Activated CD4-positive, alpha-beta memory T cell treated with anti-CD3 and anti-CD28 coated beads for 36 hours (primary cell): ENCODE measurements around the gene TDRD9. TPM values are rescaled to one million over a fixed set of nuclear protein-coding genes. Genes with fewer than 3 reads are reported as not detected.

Experiments
- CTCF ChIA-PET: fragments of 350-600 bp; sonication (Branson Sonifier 250); formaldehyde crosslinking; loops from one replicate; lab custom pipeline; 2021; ENCODE audit warnings: antibody characterized with exemption, inconsistent platforms; lab: Charles Lee
- POLR2A ChIA-PET: fragments of 350-600 bp; sonication (Branson Sonifier 250); formaldehyde crosslinking; loops from one replicate; lab custom pipeline; 2021; ENCODE audit warnings: antibody characterized with exemption; lab: Charles Lee
- DNase-seq: peaks from one replicate; pipeline ENCODE4 v3.0.0-alpha.2; 2020
- H3K27ac Mint-ChIP-seq: one replicate; pipeline ENCODE4 v1.8.0; 2021; ENCODE audit warnings: mixed read lengths
- H3K27me3 Mint-ChIP-seq: one replicate; pipeline ENCODE4 v1.8.0; 2021; ENCODE audit warnings: mixed read lengths
- H3K36me3 Mint-ChIP-seq: one replicate; pipeline ENCODE4 v1.8.0; 2021; ENCODE audit warnings: mixed read lengths
- H3K4me1 Mint-ChIP-seq: one replicate; pipeline ENCODE4 v1.8.0; 2021; ENCODE audit warnings: low read depth, mixed read lengths
- H3K4me3 Mint-ChIP-seq: one replicate; pipeline ENCODE4 v1.8.0; 2021; ENCODE audit warnings: mild to moderate bottlenecking, mixed read lengths
- H3K9me3 Mint-ChIP-seq: one replicate; pipeline ENCODE4 v1.8.0; 2021; ENCODE audit warnings: mixed read lengths
- intact Hi-C: fragments of 100-400 bp; cut with micrococcal nuclease; formaldehyde crosslinking; loops from one replicate; pipeline ENCODE4 v1.15.1; 2023
- total RNA-seq, 2 experiments: library from RNA; stranded (reverse); gene quantifications; one replicate each; pipeline ENCODE4 v1.2.3, GENCODE V29; 2021

The TDRD9 gene
- total RNA-seq, 2 experiments from 2014 or later, result 0.19 to 0.85 TPM

- intact Hi-C loops, result no loop called here
- CTCF ChIA-PET, result no interaction called here
- Mint-ChIP-seq H3K4me1 (peaks cover 7% of the 10 kb centered on the region), H3K27ac (no peak overlapping the region), H3K36me3 (peaks cover 4% of the 10 kb centered on the region), H3K4me3 (no peak overlapping the region), H3K9me3 (peaks cover 15% of the 10 kb centered on the region), H3K27me3 (peaks cover 7% of the 10 kb centered on the region)
- no peak for DNase-seq
- POLR2A ChIA-PET, result interaction anchor here (0.6 kb wide), 1 partner anchor 133 kb away, joined by 3 read pairs; no protein-coding TSS in a partner anchor
Measured at GRCh38 chr14:104072586-104072985, 144.3 kb downstream of the TDRD9 start.

- H3K4me3 Mint-ChIP-seq, result no peak overlapping the region
- peaks cover 4% of the 10 kb centered on the region for H3K36me3 Mint-ChIP-seq
- H3K9me3 Mint-ChIP-seq, result peaks cover 14% of the 10 kb centered on the region
- ChIA-PET CTCF (no interaction called here), POLR2A (no interaction called here)
- peaks cover 17% of the 10 kb centered on the region for H3K4me1 Mint-ChIP-seq
- no peak overlapping the region for H3K27ac Mint-ChIP-seq
- peaks cover 6% of the 10 kb centered on the region for H3K27me3 Mint-ChIP-seq
- DNase-seq, result no peak
- intact Hi-C loops, result no loop called here
Measured at GRCh38 chr14:104073764-104074163, 145.5 kb downstream of the TDRD9 start.

GRCh38 chr14:104075530-104076151 lies 147.4 kb downstream of the TDRD9 start:
- H3K4me1 Mint-ChIP-seq, result peaks cover 18% of the 10 kb centered on the region
- CTCF ChIA-PET, result interaction anchor here (0.7 to 3.0 kb wide), 7 partner anchors 9 to 488 kb away, joined by 3 to 29 read pairs (median 3); no protein-coding TSS in a partner anchor
- intact Hi-C loops, result no loop called here
- POLR2A ChIA-PET, result no interaction called here
- DNase-seq, result no peak
- peaks cover 4% of the 10 kb centered on the region for H3K36me3 Mint-ChIP-seq
- no peak overlapping the region for H3K27ac Mint-ChIP-seq
- H3K9me3 Mint-ChIP-seq, result peaks cover 14% of the 10 kb centered on the region
- no peaks in the 10 kb centered on the region for H3K27me3 Mint-ChIP-seq
- H3K4me3 Mint-ChIP-seq, result no peak overlapping the region

- Mint-ChIP-seq H3K4me3 (no peak overlapping the region), H3K27me3 (no peaks in the 10 kb centered on the region), H3K36me3 (peaks cover 4% of the 10 kb centered on the region), H3K4me1 (peaks cover 18% of the 10 kb centered on the region), H3K27ac (no peak overlapping the region), H3K9me3 (peaks cover 14% of the 10 kb centered on the region)
- ChIA-PET POLR2A (no interaction called here), CTCF (interaction anchor here (0.9 to 3.0 kb wide), 7 partner anchors 8 to 560 kb away, joined by 3 to 29 read pairs (median 7); no protein-coding TSS in a partner anchor)
- intact Hi-C loops, result no loop called here
- peak; percentile 33 for DNase-seq
Measured at GRCh38 chr14:104076743-104077142, 148.5 kb downstream of the TDRD9 start.

- ChIA-PET CTCF (interaction anchor here (0.6 to 3.0 kb wide), 32 partner anchors 8 to 562 kb away, joined by 3 to 29 read pairs (median 5); no protein-coding TSS in a partner anchor), POLR2A (interaction anchor here (0.6 kb wide), 1 partner anchor 377 kb away, joined by 3 read pairs; no protein-coding TSS in a partner anchor)
- no peak overlapping the region for H3K4me3 Mint-ChIP-seq
- intact Hi-C loops, result loop anchor here (1.0 kb wide), 1 partner anchor 53 kb away; no protein-coding TSS in a partner anchor
- H3K9me3 Mint-ChIP-seq, result peaks cover 9% of the 10 kb centered on the region
- DNase-seq, result peak; percentile 92
- H3K27ac Mint-ChIP-seq, result peak overlapping the region; percentile 3
- H3K36me3 Mint-ChIP-seq, result peaks cover 2% of the 10 kb centered on the region
- no peaks in the 10 kb centered on the region for H3K27me3 Mint-ChIP-seq
- peaks cover 18% of the 10 kb centered on the region for H3K4me1 Mint-ChIP-seq
Measured at GRCh38 chr14:104078031-104078455, 149.8 kb downstream of the TDRD9 start.

- Mint-ChIP-seq H3K27ac (no peak overlapping the region), H3K4me1 (peaks cover 20% of the 10 kb centered on the region), H3K27me3 (peaks cover 7% of the 10 kb centered on the region), H3K36me3 (no peaks in the 10 kb centered on the region), H3K4me3 (no peak overlapping the region), H3K9me3 (no peaks in the 10 kb centered on the region)
- ChIA-PET POLR2A (no interaction called here), CTCF (interaction anchor here (1.0 kb wide), 1 partner anchor 14 kb away, joined by 3 read pairs; no protein-coding TSS in a partner anchor)
- intact Hi-C loops, result no loop called here
- DNase-seq, result no peak
Measured at GRCh38 chr14:104080376-104081260, 152.4 kb downstream of the TDRD9 start.

GRCh38 chr14:104081261-104081835 lies 153.1 kb downstream of the TDRD9 start:
- H3K4me1 Mint-ChIP-seq, result peaks cover 20% of the 10 kb centered on the region
- H3K9me3 Mint-ChIP-seq, result no peaks in the 10 kb centered on the region
- no peak overlapping the region for H3K4me3 Mint-ChIP-seq
- no peak for DNase-seq
- intact Hi-C loops, result no loop called here
- H3K36me3 Mint-ChIP-seq, result no peaks in the 10 kb centered on the region
- H3K27me3 Mint-ChIP-seq, result peaks cover 8% of the 10 kb centered on the region
- POLR2A ChIA-PET, result no interaction called here
- H3K27ac Mint-ChIP-seq, result no peak overlapping the region
- CTCF ChIA-PET, result interaction anchor here (1.0 kb wide), 1 partner anchor 13 kb away, joined by 3 read pairs; no protein-coding TSS in a partner anchor

- Mint-ChIP-seq H3K4me3 (no peak overlapping the region), H3K9me3 (no peaks in the 10 kb centered on the region), H3K36me3 (no peaks in the 10 kb centered on the region), H3K27ac (no peak overlapping the region), H3K27me3 (peaks cover 9% of the 10 kb centered on the region), H3K4me1 (peaks cover 15% of the 10 kb centered on the region)
- CTCF ChIA-PET, result no interaction called here
- POLR2A ChIA-PET, result no interaction called here
- DNase-seq, result no peak
- intact Hi-C loops, result no loop called here
Measured at GRCh38 chr14:104081951-104082464, 153.8 kb downstream of the TDRD9 start.

- Mint-ChIP-seq H3K9me3 (no peaks in the 10 kb centered on the region), H3K36me3 (no peaks in the 10 kb centered on the region), H3K4me1 (peaks cover 11% of the 10 kb centered on the region), H3K27me3 (peaks cover 10% of the 10 kb centered on the region), H3K27ac (no peak overlapping the region), H3K4me3 (no peak overlapping the region)
- intact Hi-C loops, result no loop called here
- DNase-seq, result no peak
- ChIA-PET POLR2A (no interaction called here), CTCF (no interaction called here)
Measured at GRCh38 chr14:104082807-104083206, 154.6 kb downstream of the TDRD9 start.

GRCh38 chr14:104084251-104085002 lies 156.2 kb downstream of the TDRD9 start:
- peaks cover 2% of the 10 kb centered on the region for H3K4me1 Mint-ChIP-seq
- CTCF ChIA-PET, result interaction anchor here (0.9 to 1.2 kb wide), 2 partner anchors 8 to 10 kb away, joined by 3 to 4 read pairs; no protein-coding TSS in a partner anchor
- H3K27me3 Mint-ChIP-seq, result peaks cover 10% of the 10 kb centered on the region
- POLR2A ChIA-PET, result no interaction called here
- no peak overlapping the region for H3K4me3 Mint-ChIP-seq
- no peak for DNase-seq
- H3K27ac Mint-ChIP-seq, result no peak overlapping the region
- H3K9me3 Mint-ChIP-seq, result no peaks in the 10 kb centered on the region
- H3K36me3 Mint-ChIP-seq, result no peaks in the 10 kb centered on the region
- intact Hi-C loops, result no loop called here
